Osteocyte (in vitro differentiated cells): ENCODE measurements around the gene POU6F2. TPM values are rescaled to one million over a fixed set of nuclear protein-coding genes. Genes with fewer than 3 reads are reported as not detected.

Experiments
- DNase-seq: peaks from one replicate; pipeline ENCODE4 v3.0.0; 2021; ENCODE audit warnings: mixed read lengths; ENCODE audit not compliant: unreplicated experiment; ENCODE audit errors: extremely low spot score
- H3K27ac Mint-ChIP-seq: one replicate; pipeline ENCODE4 v1.8.0; 2021; ENCODE audit warnings: mild to moderate bottlenecking, mixed read lengths; ENCODE audit not compliant: unreplicated experiment
- H3K27me3 Mint-ChIP-seq: one replicate; pipeline ENCODE4 v1.8.0; 2021; ENCODE audit warnings: mixed read lengths; ENCODE audit not compliant: unreplicated experiment
- H3K36me3 Mint-ChIP-seq: one replicate; pipeline ENCODE4 v1.8.0; 2021; ENCODE audit warnings: mixed read lengths; ENCODE audit not compliant: unreplicated experiment
- H3K4me1 Mint-ChIP-seq: one replicate; pipeline ENCODE4 v1.8.0; 2021; ENCODE audit warnings: mixed read lengths; ENCODE audit not compliant: unreplicated experiment
- H3K4me3 Mint-ChIP-seq: one replicate; pipeline ENCODE4 v1.8.0; 2021; ENCODE audit warnings: mild to moderate bottlenecking, moderate library complexity, mixed read lengths; ENCODE audit not compliant: unreplicated experiment
- H3K9me3 Mint-ChIP-seq: one replicate; pipeline ENCODE4 v1.8.0; 2021; ENCODE audit warnings: mixed read lengths; ENCODE audit not compliant: unreplicated experiment
- total RNA-seq: library from RNA; stranded (reverse); gene quantifications from 2 replicates; pipeline ENCODE4 v1.2.1, GENCODE V29; 2021
- TF ChIP-seq, protein P1 (sequence below): fragments of 200-600 bp; sonication (generic); IDR thresholded peaks from 2 replicates; pipeline ENCODE4 v1.5.0; 2021; ENCODE audit warnings: antibody characterized with exemption, mild to moderate bottlenecking, moderate library complexity

The POU6F2 gene
- total RNA-seq, 1 donor from 2014 or later, result 0.78 TPM

GRCh38 chr7:39071116-39071515 is 93.4 kb downstream of the POU6F2 start:
- H3K4me1 Mint-ChIP-seq, result peaks cover 4% of the 10 kb centered on the region

GRCh38 chr7:39073432-39073831 is 95.7 kb downstream of the POU6F2 start:
- no peak overlapping the region for H3K4me3 Mint-ChIP-seq
- TF ChIP-seq, protein P1, sequence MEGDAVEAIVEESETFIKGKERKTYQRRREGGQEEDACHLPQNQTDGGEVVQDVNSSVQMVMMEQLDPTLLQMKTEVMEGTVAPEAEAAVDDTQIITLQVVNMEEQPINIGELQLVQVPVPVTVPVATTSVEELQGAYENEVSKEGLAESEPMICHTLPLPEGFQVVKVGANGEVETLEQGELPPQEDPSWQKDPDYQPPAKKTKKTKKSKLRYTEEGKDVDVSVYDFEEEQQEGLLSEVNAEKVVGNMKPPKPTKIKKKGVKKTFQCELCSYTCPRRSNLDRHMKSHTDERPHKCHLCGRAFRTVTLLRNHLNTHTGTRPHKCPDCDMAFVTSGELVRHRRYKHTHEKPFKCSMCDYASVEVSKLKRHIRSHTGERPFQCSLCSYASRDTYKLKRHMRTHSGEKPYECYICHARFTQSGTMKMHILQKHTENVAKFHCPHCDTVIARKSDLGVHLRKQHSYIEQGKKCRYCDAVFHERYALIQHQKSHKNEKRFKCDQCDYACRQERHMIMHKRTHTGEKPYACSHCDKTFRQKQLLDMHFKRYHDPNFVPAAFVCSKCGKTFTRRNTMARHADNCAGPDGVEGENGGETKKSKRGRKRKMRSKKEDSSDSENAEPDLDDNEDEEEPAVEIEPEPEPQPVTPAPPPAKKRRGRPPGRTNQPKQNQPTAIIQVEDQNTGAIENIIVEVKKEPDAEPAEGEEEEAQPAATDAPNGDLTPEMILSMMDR, result no peak
- H3K27ac Mint-ChIP-seq, result no peak overlapping the region
- no peaks in the 10 kb centered on the region for H3K9me3 Mint-ChIP-seq
- no peaks in the 10 kb centered on the region for H3K36me3 Mint-ChIP-seq
- H3K27me3 Mint-ChIP-seq, result peaks cover 4% of the 10 kb centered on the region
- DNase-seq, result no peak
- peaks cover 4% of the 10 kb centered on the region for H3K4me1 Mint-ChIP-seq

More at GRCh38 chr7:39071116-39071515, 93.4 kb downstream of the POU6F2 start:
- TF ChIP-seq, protein P1, result no peak
- H3K27ac Mint-ChIP-seq, result no peak overlapping the region
- no peak overlapping the region for H3K4me3 Mint-ChIP-seq
- H3K27me3 Mint-ChIP-seq, result peaks cover 4% of the 10 kb centered on the region
- no peak for DNase-seq
- no peaks in the 10 kb centered on the region for H3K9me3 Mint-ChIP-seq
- no peaks in the 10 kb centered on the region for H3K36me3 Mint-ChIP-seq

DNA sequence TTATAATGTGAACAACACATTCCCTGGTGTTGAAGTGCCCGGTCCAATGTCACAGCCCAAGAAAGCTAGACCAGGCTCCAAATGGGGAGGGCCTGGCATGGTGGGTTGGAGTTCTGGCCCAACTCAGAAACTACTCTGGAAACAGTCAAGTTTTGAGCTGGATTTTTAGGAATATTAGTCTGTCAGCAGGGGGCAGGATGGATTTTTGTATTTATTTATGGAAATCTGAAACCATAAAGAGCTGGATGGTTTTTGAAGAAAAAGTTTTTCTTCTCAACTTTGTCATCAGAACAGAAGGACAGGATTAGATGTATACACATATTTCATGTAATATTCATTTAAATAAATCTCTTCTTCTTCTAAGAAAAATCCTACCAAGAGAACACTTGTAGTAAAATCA is 97.5 kb downstream of the POU6F2 start:
- TF ChIP-seq, protein P1, result peak; percentile 37
- peaks cover 4% of the 10 kb centered on the region for H3K4me1 Mint-ChIP-seq
- H3K36me3 Mint-ChIP-seq, result no peaks in the 10 kb centered on the region
- no peak overlapping the region for H3K4me3 Mint-ChIP-seq
- no peaks in the 10 kb centered on the region for H3K9me3 Mint-ChIP-seq
- no peak overlapping the region for H3K27ac Mint-ChIP-seq
- no peaks in the 10 kb centered on the region for H3K27me3 Mint-ChIP-seq
- no peak for DNase-seq

GRCh38 chr7:39083781-39084180 is 106.1 kb downstream of the POU6F2 start:
- no peak for DNase-seq
- H3K4me3 Mint-ChIP-seq, result no peak overlapping the region
- H3K9me3 Mint-ChIP-seq, result no peaks in the 10 kb centered on the region

GRCh38 chr7:39084349-39084748 is 106.6 kb downstream of the POU6F2 start:
- Mint-ChIP-seq H3K27me3 (peaks cover 29% of the 10 kb centered on the region), H3K4me1 (peaks cover 7% of the 10 kb centered on the region), H3K9me3 (no peaks in the 10 kb centered on the region)

More at GRCh38 chr7:39083781-39084180, 106.1 kb downstream of the POU6F2 start:
- Mint-ChIP-seq H3K36me3 (no peaks in the 10 kb centered on the region), H3K4me1 (peaks cover 7% of the 10 kb centered on the region), H3K27me3 (peaks cover 29% of the 10 kb centered on the region), H3K27ac (no peak overlapping the region)
- TF ChIP-seq, protein P1, result no peak

More at GRCh38 chr7:39084349-39084748, 106.6 kb downstream of the POU6F2 start:
- DNase-seq, result no peak
- no peak overlapping the region for H3K4me3 Mint-ChIP-seq
- TF ChIP-seq, protein P1, result no peak
- H3K27ac Mint-ChIP-seq, result no peak overlapping the region
- no peaks in the 10 kb centered on the region for H3K36me3 Mint-ChIP-seq
